Transverse colon (tissue), 4 donors: ENCODE results near the gene ART1. TPM values are rescaled to one million over a fixed set of nuclear protein-coding genes. Genes with fewer than 3 reads are reported as not detected.

Experiments used
- DNase-seq: peaks from one replicate; pipeline ENCODE4 v3.0.0-alpha.2; 2019
- H3K27ac ChIP-seq, 4 donors: fragments of 200-600 bp; sonication (generic); 2 replicates each; pipeline ENCODE4 v1.5.1; 2016 to 2018; ENCODE audit warnings: inconsistent platforms in 4 of 4
- H3K27me3 ChIP-seq: fragments of 200-600 bp; sonication (generic); 2 replicates; pipeline ENCODE4 v1.5.1; 2017; ENCODE audit warnings: inconsistent platforms
- H3K36me3 ChIP-seq, 4 donors: fragments of 200-600 bp; sonication (generic); 2 replicates each; pipeline ENCODE4 v1.5.1; 2017 to 2019; ENCODE audit warnings: inconsistent platforms in 4 of 4
- H3K4me1 ChIP-seq, 4 donors: fragments of 200-600 bp; sonication (generic); 2 replicates each; pipeline ENCODE4 v1.5.1; 2017 to 2020; ENCODE audit warnings: inconsistent platforms in 4 of 4
- H3K4me3 ChIP-seq, 4 donors: fragments of 200-600 bp; sonication (generic); 1 replicate in 1 of 4; 2 replicates in 3 of 4; pipeline versions ENCODE4 v1.5.1 to v1.6.1; 2017 to 2019; ENCODE audit warnings: inconsistent platforms in 4 of 4
- H3K9me3 ChIP-seq, 2 donors: fragments of 200-600 bp; sonication (generic); 2 replicates each; pipeline ENCODE4 v1.5.1; 2017 to 2019; ENCODE audit warnings: inconsistent platforms in 2 of 2
- CTCF ChIP-seq, 5 experiments: fragments of 200-600 bp in 3 of 5; fragments of 450-650 bp in 2 of 5; sonication (generic) in 3 of 5; IDR thresholded peaks; 1 replicate in 2 of 5; 2 replicates in 3 of 5; pipeline ENCODE4 v1.5.1; 2016 to 2017; ENCODE audit warnings: antibody characterized with exemption in 5 of 5, inconsistent platforms in 3 of 5, mild to moderate bottlenecking in 2 of 5, moderate library complexity in 1 of 5
- EP300 ChIP-seq: sonication (generic); formaldehyde crosslinking; IDR thresholded peaks from one replicate; pipeline ENCODE4 v1.6.1; 2017; ENCODE audit warnings: antibody characterized with exemption, low read depth
- POLR2A ChIP-seq: fragments of 450-650 bp; IDR thresholded peaks from one replicate; pipeline ENCODE4 v1.6.1; 2016; ENCODE audit warnings: antibody characterized with exemption, mild to moderate bottlenecking, moderate library complexity
- POLR2AphosphoS5 ChIP-seq, 3 donors: sonication (generic); formaldehyde crosslinking; IDR thresholded peaks; one replicate each; pipeline ENCODE4 v1.6.1; 2016; ENCODE audit warnings: antibody characterized with exemption in 3 of 3
- WGBS, 2 donors: methylation state at CpG; one replicate each; pipeline ENCODE4 v1.1.5; 2018; ENCODE audit warnings: low coverage in 1 of 2; 5-methylcytosine and 5-hydroxymethylcytosine counted together
- in situ Hi-C, 4 donors: fragments of 200-750 bp; cut with MboI; loops; one replicate each; pipeline versions ENCODE4 v1.15.0 to v1.15.1; 2017; ENCODE audit warnings: low sequenced_read_pairs in 3 of 4, low pct_ligation_motif_present in 1 of 4, low pct_unique_long_range_greater_than_20kb in 1 of 4
- intact Hi-C: fragments of 100-400 bp; cut with DNase I; formaldehyde crosslinking; loops from one replicate; pipeline ENCODE4 v1.15.1; 2023; ENCODE audit warnings: low total_unique reads
- total RNA-seq, 4 donors: library from RNA; depleted of rRNA; stranded (reverse); fragments of >200 nt; gene quantifications; one replicate each; pipeline ENCODE4 v1.1.0, GENCODE V29; 2016

Gene ART1
- total RNA-seq, 4 donors from 2014 or later, result 3.3 to 3.7 TPM; not detected in 2

- no peaks in the 10 kb centered on the region for H3K4me1 ChIP-seq
- H3K4me3 ChIP-seq, result no peak overlapping the region
- intact Hi-C loops, result no loop called here
- no peaks in the 10 kb centered on the region for H3K27me3 ChIP-seq
- DNase-seq, result no peak
- H3K36me3 ChIP-seq, result peaks cover 0 to 5% (median 0%) of the 10 kb centered on the region in 4 donors
- WGBS, 2 donors, result 97% methylated on average over 6 of the region's 6 CpGs; no CpG with 5 or more reads in 1 of the 2 donors
- H3K9me3 ChIP-seq, result no peaks in the 10 kb centered on the region
- TF ChIP-seq POLR2A (no peak), CTCF (IDR thresholded peaks at IDR 0.05) (no peak), EP300 (no peak), POLR2AphosphoS5 (IDR thresholded peaks at IDR 0.05) (no peak)
- in situ Hi-C loops, result no loop called here
- no peak overlapping the region for H3K27ac ChIP-seq
Observed at GRCh38 chr11:3665336-3666022, 20.6 kb downstream of the ART1 start.

- DNase-seq, result no peak
- no peaks in the 10 kb centered on the region for H3K9me3 ChIP-seq
- TF ChIP-seq EP300 (no peak), POLR2A (no peak), CTCF (IDR thresholded peaks at IDR 0.05) (no peak), POLR2AphosphoS5 (IDR thresholded peaks at IDR 0.05) (no peak)
- H3K36me3 ChIP-seq, result peaks cover 0 to 5% (median 0%) of the 10 kb centered on the region in 4 donors
- in situ Hi-C loops, result no loop called here
- WGBS, 2 donors, result 92% methylated on average over 17 of the region's 17 CpGs; no CpG with 5 or more reads in 1 of the 2 donors
- no peak overlapping the region for H3K27ac ChIP-seq
- H3K4me1 ChIP-seq, result no peaks in the 10 kb centered on the region
- no peaks in the 10 kb centered on the region for H3K27me3 ChIP-seq
- H3K4me3 ChIP-seq, result no peak overlapping the region
- intact Hi-C loops, result no loop called here
Observed at GRCh38 chr11:3666023-3666530, 21.1 kb downstream of the ART1 start.

GRCh38 chr11:3667149-3668035, 22.5 kb downstream of the ART1 start:
- peaks cover 0 to 5% (median 0%) of the 10 kb centered on the region in 4 donors for H3K36me3 ChIP-seq
- no peak for TF ChIP-seq CTCF (IDR thresholded peaks at IDR 0.05)
- no peak for TF ChIP-seq POLR2A
- no peak for TF ChIP-seq POLR2AphosphoS5 (IDR thresholded peaks at IDR 0.05)
- TF ChIP-seq EP300, result no peak

GRCh38 chr11:3669128-3669527, 24.2 kb downstream of the ART1 start:
- no peaks in the 10 kb centered on the region for H3K27me3 ChIP-seq
- TF ChIP-seq POLR2AphosphoS5 (IDR thresholded peaks at IDR 0.05) (no peak), CTCF (IDR thresholded peaks at IDR 0.05) (no peak), POLR2A (no peak), EP300 (no peak)
- in situ Hi-C loops, result no loop called here
- intact Hi-C loops, result no loop called here
- H3K4me3 ChIP-seq, result no peak overlapping the region
- no peak for DNase-seq
- H3K9me3 ChIP-seq, result no peaks in the 10 kb centered on the region
- 96 to 98% methylated on average over 4 to 7 of the region's 7 CpGs for WGBS, 2 donors
- peaks cover 0 to 14% (median 2%) of the 10 kb centered on the region in 4 donors for H3K36me3 ChIP-seq
- H3K27ac ChIP-seq, result no peak overlapping the region
- H3K4me1 ChIP-seq, result no peaks in the 10 kb centered on the region

More at GRCh38 chr11:3667149-3668035, 22.5 kb downstream of the ART1 start:
- H3K4me3 ChIP-seq, result no peak overlapping the region
- intact Hi-C loops (no loop called here), in situ Hi-C loops (no loop called here)
- H3K27me3 ChIP-seq, result no peaks in the 10 kb centered on the region
- no peaks in the 10 kb centered on the region for H3K4me1 ChIP-seq
- no peak for DNase-seq
- H3K27ac ChIP-seq, result no peak overlapping the region
- 97 to 100% methylated on average over 7 to 89 of the region's 89 CpGs for WGBS, 2 donors
- no peaks in the 10 kb centered on the region for H3K9me3 ChIP-seq
